ENCODE measurements around the gene SLC35F1.

DNA sequence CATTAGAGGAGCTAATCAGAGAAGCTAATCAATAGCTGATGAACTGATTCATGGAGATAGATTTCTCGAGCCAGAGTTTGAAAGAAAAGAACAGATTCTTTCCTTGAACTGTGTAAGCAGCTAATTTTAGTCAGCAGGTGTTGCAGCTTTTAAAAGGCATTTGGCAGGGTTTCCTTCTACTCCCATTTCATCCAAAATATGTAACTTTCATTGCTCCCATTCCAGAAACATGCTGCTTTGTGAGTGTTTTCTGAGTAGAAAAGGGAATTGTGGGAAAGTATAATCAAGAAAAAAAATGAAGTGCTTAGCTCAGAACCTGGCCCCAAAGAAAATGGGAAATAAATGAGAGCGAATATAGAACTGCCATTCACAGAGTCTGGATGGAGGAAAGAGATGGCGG lies 20.8 kb downstream of the SLC35F1 start:
- TF ChIP-seq EZH2 (IDR thresholded peaks at IDR 0.05; ENCODE audit: borderline replicate concordance, low read depth, low read length, severe bottlenecking), result no peak
- TF ChIP-seq, protein P1, sequence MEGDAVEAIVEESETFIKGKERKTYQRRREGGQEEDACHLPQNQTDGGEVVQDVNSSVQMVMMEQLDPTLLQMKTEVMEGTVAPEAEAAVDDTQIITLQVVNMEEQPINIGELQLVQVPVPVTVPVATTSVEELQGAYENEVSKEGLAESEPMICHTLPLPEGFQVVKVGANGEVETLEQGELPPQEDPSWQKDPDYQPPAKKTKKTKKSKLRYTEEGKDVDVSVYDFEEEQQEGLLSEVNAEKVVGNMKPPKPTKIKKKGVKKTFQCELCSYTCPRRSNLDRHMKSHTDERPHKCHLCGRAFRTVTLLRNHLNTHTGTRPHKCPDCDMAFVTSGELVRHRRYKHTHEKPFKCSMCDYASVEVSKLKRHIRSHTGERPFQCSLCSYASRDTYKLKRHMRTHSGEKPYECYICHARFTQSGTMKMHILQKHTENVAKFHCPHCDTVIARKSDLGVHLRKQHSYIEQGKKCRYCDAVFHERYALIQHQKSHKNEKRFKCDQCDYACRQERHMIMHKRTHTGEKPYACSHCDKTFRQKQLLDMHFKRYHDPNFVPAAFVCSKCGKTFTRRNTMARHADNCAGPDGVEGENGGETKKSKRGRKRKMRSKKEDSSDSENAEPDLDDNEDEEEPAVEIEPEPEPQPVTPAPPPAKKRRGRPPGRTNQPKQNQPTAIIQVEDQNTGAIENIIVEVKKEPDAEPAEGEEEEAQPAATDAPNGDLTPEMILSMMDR (IDR thresholded peaks at IDR 0.05; ENCODE audit: extremely low read depth in 1 of 2, insufficient read depth in 1 of 2, low read depth in 1 of 2, low read length in 2 of 2), result no peak
- TF ChIP-seq FOS (IDR thresholded peaks at IDR 0.05; ENCODE audit: borderline replicate concordance, insufficient read depth, low read length), result no peak
- no peak for TF ChIP-seq POLR2A (IDR thresholded peaks at IDR 0.05; ENCODE audit: low read depth, low read length)
- TF ChIP-seq MAX (IDR thresholded peaks at IDR 0.05; ENCODE audit: insufficient read depth, insufficient read length), result no peak
- TF ChIP-seq JUN (IDR thresholded peaks at IDR 0.05; ENCODE audit: borderline replicate concordance, insufficient read depth, insufficient read length, low read depth), result no peak
- TF ChIP-seq POLR2AphosphoS5 (IDR thresholded peaks at IDR 0.05; ENCODE audit: insufficient read depth, low read depth, low read length), result no peak
- no peak for TF ChIP-seq MYC (IDR thresholded peaks at IDR 0.05; ENCODE audit: low read depth, low read length)

Measured in endothelial cell of umbilical vein (primary cell).